NB4 (cell line): Measurements from ENCODE around the gene TULP4.
"Not testable (repeated sequence)": the region's sequence is repeated elsewhere in the genome, so short reads cannot be mapped to it uniquely, and the experiment has no call there.

Source experiments
- MYC ChIP-seq: IDR thresholded peaks from 2 replicates; pipeline ENCODE4 v1.6.1; 2011; ENCODE audit warnings: low read depth, low read length
- POLR2A ChIP-seq: IDR thresholded peaks from 2 replicates; pipeline ENCODE4 v1.6.1; 2011; ENCODE audit warnings: mild to moderate bottlenecking; ENCODE audit not compliant: insufficient read length; ENCODE audit errors: extremely low read depth
- TF ChIP-seq, protein P1 (sequence below): IDR thresholded peaks from one replicate; pipeline ENCODE4 v1.5.1; 2012; ENCODE audit warnings: low read depth, low read length
- TF ChIP-seq, protein P2 (sequence below): IDR thresholded peaks from 2 replicates; pipeline ENCODE4 v1.6.1; 2011; ENCODE audit warnings: low read depth, low read length

DNA sequence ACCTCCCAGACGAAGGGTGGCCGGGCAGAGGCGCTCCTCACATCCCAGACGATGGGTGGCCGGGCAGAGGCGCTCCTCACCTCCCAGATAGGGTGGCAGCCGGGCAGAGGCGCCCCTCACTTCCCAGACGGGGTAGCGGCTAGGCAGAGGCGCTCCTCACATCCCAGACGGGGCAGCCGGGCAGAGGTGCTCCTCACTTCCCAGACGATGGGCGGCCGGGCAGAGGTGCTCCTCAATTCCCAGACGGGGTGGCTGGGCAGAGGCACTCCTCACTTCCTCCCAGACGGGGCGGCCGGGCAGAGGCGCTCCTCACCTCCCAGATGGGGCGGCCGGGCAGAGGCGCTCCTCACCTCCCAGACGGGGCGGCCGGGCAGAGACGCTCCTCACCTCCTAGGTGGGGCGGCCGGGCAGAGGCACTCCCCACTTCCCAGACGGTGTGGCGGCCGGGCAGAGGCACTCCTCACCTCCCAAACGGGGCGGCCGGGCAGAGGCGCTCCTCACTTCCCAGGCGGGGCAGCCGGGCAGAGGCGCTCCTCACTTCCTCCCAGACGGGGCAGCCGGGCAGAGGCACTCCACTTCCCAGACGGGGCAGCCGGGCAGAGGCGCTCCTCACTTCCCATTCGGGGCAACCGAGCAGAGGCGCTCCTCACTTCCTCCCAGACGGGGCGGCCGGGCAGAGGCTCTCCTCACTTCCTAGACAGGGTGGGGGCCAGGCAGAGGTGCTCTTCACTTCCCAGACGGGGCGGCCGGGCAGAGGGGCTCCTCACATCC, 37.4 kb downstream of the TULP4 start:
- TF ChIP-seq POLR2A, MYC: not testable (repeated sequence)
- TF ChIP-seq, protein P1, sequence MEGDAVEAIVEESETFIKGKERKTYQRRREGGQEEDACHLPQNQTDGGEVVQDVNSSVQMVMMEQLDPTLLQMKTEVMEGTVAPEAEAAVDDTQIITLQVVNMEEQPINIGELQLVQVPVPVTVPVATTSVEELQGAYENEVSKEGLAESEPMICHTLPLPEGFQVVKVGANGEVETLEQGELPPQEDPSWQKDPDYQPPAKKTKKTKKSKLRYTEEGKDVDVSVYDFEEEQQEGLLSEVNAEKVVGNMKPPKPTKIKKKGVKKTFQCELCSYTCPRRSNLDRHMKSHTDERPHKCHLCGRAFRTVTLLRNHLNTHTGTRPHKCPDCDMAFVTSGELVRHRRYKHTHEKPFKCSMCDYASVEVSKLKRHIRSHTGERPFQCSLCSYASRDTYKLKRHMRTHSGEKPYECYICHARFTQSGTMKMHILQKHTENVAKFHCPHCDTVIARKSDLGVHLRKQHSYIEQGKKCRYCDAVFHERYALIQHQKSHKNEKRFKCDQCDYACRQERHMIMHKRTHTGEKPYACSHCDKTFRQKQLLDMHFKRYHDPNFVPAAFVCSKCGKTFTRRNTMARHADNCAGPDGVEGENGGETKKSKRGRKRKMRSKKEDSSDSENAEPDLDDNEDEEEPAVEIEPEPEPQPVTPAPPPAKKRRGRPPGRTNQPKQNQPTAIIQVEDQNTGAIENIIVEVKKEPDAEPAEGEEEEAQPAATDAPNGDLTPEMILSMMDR: not testable (repeated sequence)
- TF ChIP-seq, protein P2, sequence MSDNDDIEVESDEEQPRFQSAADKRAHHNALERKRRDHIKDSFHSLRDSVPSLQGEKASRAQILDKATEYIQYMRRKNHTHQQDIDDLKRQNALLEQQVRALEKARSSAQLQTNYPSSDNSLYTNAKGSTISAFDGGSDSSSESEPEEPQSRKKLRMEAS: not testable (repeated sequence)
